ENCODE data around the gene CENPA.

GRCh38 chr2:26778098-26778497, 7.8 kb upstream of the CENPA start:
- TF ChIP-seq, protein P1, sequence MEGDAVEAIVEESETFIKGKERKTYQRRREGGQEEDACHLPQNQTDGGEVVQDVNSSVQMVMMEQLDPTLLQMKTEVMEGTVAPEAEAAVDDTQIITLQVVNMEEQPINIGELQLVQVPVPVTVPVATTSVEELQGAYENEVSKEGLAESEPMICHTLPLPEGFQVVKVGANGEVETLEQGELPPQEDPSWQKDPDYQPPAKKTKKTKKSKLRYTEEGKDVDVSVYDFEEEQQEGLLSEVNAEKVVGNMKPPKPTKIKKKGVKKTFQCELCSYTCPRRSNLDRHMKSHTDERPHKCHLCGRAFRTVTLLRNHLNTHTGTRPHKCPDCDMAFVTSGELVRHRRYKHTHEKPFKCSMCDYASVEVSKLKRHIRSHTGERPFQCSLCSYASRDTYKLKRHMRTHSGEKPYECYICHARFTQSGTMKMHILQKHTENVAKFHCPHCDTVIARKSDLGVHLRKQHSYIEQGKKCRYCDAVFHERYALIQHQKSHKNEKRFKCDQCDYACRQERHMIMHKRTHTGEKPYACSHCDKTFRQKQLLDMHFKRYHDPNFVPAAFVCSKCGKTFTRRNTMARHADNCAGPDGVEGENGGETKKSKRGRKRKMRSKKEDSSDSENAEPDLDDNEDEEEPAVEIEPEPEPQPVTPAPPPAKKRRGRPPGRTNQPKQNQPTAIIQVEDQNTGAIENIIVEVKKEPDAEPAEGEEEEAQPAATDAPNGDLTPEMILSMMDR (IDR thresholded peaks at IDR 0.05), result no peak
- TF ChIP-seq POLR2A (IDR thresholded peaks at IDR 0.05), result no peak
